PC-3 (cell line): ENCODE data around the gene HK1. TPM values are rescaled to one million over a fixed set of nuclear protein-coding genes. Genes with fewer than 3 reads are reported as not detected.

Experiments
- ATAC-seq: fragments of 200-7000 bp; cut with Tn5 transposase; 2 replicates; pipeline ENCODE4 v1.9.1; 2020; ENCODE audit warnings: mild to moderate bottlenecking, moderate library complexity
- BruUV-seq: library from RNA; stranded (reverse); fragments of 400-500 nt; replicated peaks from 2 replicates; lab custom pipeline; 2021; lab: Mats Ljungman, UMichigan
- CTCF ChIA-PET: fragments of 300-600 bp; sonication (Branson Sonifier 250); formaldehyde crosslinking; loops from one replicate; lab custom pipeline; 2022; ENCODE audit warnings: antibody characterized with exemption; lab: Charles Lee
- POLR2A ChIA-PET: fragments of 300-600 bp; sonication (Branson Sonifier 250); formaldehyde crosslinking; loops from one replicate; lab custom pipeline; 2022; ENCODE audit warnings: antibody characterized with exemption; ENCODE audit not compliant: unreplicated experiment; lab: Charles Lee
- DNase-seq: peaks from one replicate; pipeline ENCODE4 v3.0.0-alpha.2; 2015
- H2AFZ ChIP-seq: fragments of 300-600 bp; sonication (generic); 2 replicates; pipeline ENCODE4 v1.6.0; 2016; ENCODE audit warnings: antibody characterized with exemption, low read length
- H3F3A ChIP-seq: fragments of 300-600 bp; sonication (generic); one replicate; pipeline ENCODE4 v1.6.0; 2017; ENCODE audit warnings: antibody characterized with exemption, low read length, control low read depth, mild to moderate bottlenecking; ENCODE audit not compliant: unreplicated experiment
- H3K27ac ChIP-seq: fragments of 300-600 bp; sonication (generic); 2 replicates; pipeline ENCODE4 v1.5.1; 2016; ENCODE audit warnings: mild to moderate bottlenecking, low read length
- H3K27me3 ChIP-seq: fragments of 300-600 bp; sonication (generic); 2 replicates; pipeline ENCODE4 v1.6.1; 2016; ENCODE audit warnings: low read length, mixed read lengths
- H3K36me3 ChIP-seq: fragments of 300-600 bp; sonication (generic); 2 replicates; pipeline ENCODE4 v1.6.1; 2016; ENCODE audit warnings: low read depth, mixed run types, low read length, mixed read lengths
- H3K4me1 ChIP-seq: fragments of 300-600 bp; sonication (generic); 2 replicates; pipeline ENCODE4 v1.5.1; 2016; ENCODE audit warnings: low read length; ENCODE audit not compliant: insufficient read depth
- H3K4me2 ChIP-seq: fragments of 300-600 bp; sonication (generic); 2 replicates; pipeline ENCODE4 v1.6.0; 2016; ENCODE audit warnings: low read length
- H3K4me3 ChIP-seq: fragments of 300-600 bp; sonication (generic); 2 replicates; pipeline ENCODE4 v1.5.1; 2016; ENCODE audit warnings: mild to moderate bottlenecking, low read length, mixed read lengths
- H3K79me2 ChIP-seq: fragments of 300-600 bp; sonication (generic); 2 replicates; pipeline ENCODE4 v1.6.1; 2017; ENCODE audit warnings: low read length, mixed read lengths
- H3K9ac ChIP-seq: fragments of 300-600 bp; sonication (generic); 2 replicates; pipeline ENCODE4 v1.6.0; 2016; ENCODE audit warnings: mild to moderate bottlenecking, low read length
- H3K9me2 ChIP-seq: fragments of 300-600 bp; sonication (generic); replicated peaks from 2 replicates; pipeline ENCODE4 v1.6.1; 2016; ENCODE audit warnings: mixed run types, low read length, mixed read lengths
- H3K9me3 ChIP-seq: fragments of 300-600 bp; sonication (generic); 2 replicates; pipeline ENCODE4 v1.6.1; 2016; ENCODE audit warnings: low read length, mixed read lengths
- H4K20me1 ChIP-seq: fragments of 300-600 bp; sonication (generic); 2 replicates; pipeline ENCODE4 v1.6.1; 2016; ENCODE audit warnings: low read length, mixed read lengths
- CTCF ChIP-seq: fragments of 300-600 bp; sonication (generic); conservative IDR thresholded peaks from 2 replicates; pipeline ENCODE4 v1.5.1; 2017; ENCODE audit warnings: antibody characterized with exemption, low read depth, mild to moderate bottlenecking, low read length
- EZH2 ChIP-seq: fragments of 300-600 bp; sonication (generic); IDR thresholded peaks from one replicate; pipeline ENCODE4 v1.6.1; 2017; ENCODE audit warnings: antibody characterized with exemption, mild to moderate bottlenecking, low read length; ENCODE audit not compliant: unreplicated experiment
- EZH2phosphoT487 ChIP-seq: fragments of 300-600 bp; sonication (generic); IDR thresholded peaks from 2 replicates; pipeline ENCODE4 v1.6.1; 2018; ENCODE audit warnings: mild to moderate bottlenecking, antibody characterized with exemption, low read length, borderline replicate concordance
- intact Hi-C: fragments of 100-400 bp; cut with micrococcal nuclease; formaldehyde crosslinking; loops from 2 replicates; pipeline ENCODE4 v1.9.0; 2023
- total RNA-seq: library from RNA; depleted of rRNA; stranded (reverse); fragments of >200 nt; gene quantifications from 2 replicates; pipeline ENCODE4 v1.2.3, GENCODE V29; 2014

HK1 gene
- total RNA-seq, 1 experiment from 2014 or later, result 189 TPM

GRCh38 chr10:69317626-69318105 is 39.4 kb downstream of the HK1 start:
- Histone ChIP-seq H3K27me3 (no peaks in the 10 kb centered on the region), H2AFZ (peak overlapping the region; percentile 98), H3K9me2 (no peaks in the 10 kb centered on the region), H4K20me1 (no peaks in the 10 kb centered on the region), H3K36me3 (no peaks in the 10 kb centered on the region), H3K4me3 (peak overlapping the region; percentile 89), H3F3A (peaks cover 6% of the 10 kb centered on the region), H3K9ac (peak overlapping the region; percentile 77), H3K4me1 (peaks cover 39% of the 10 kb centered on the region), H3K79me2 (peaks cover 40% of the 10 kb centered on the region), H3K9me3 (no peaks in the 10 kb centered on the region), H3K27ac (peak overlapping the region; percentile 21), H3K4me2 (peak overlapping the region; percentile 87)
- TSS peak; percentile 52 for BruUV-seq
- intact Hi-C loops, result loop anchor here (2.0 to 5.0 kb wide), 4 partner anchors 31 to 195 kb away; partner anchors contain the start of gene VPS26A
- no peak for TF ChIP-seq CTCF
- TF ChIP-seq EZH2, result no peak
- TF ChIP-seq EZH2phosphoT487, result no peak
- POLR2A ChIA-PET, result interaction anchor here (0.9 kb wide), 1 partner anchor 72 kb away, joined by 3 read pairs; no protein-coding TSS in a partner anchor
- CTCF ChIA-PET, result interaction anchor here (0.7 to 1.1 kb wide), 4 partner anchors 16 to 75 kb away, joined by 3 read pairs; no protein-coding TSS in a partner anchor
- DNase-seq (peak; percentile 82), ATAC-seq (peak; percentile 8; the same call in 1 of the 2 replicates)

- Histone ChIP-seq H3K27me3 (no peaks in the 10 kb centered on the region), H3K9ac (peak overlapping the region; percentile 77), H4K20me1 (no peaks in the 10 kb centered on the region), H3K79me2 (peaks cover 46% of the 10 kb centered on the region), H3K9me3 (no peaks in the 10 kb centered on the region), H3F3A (peaks cover 6% of the 10 kb centered on the region), H3K36me3 (no peaks in the 10 kb centered on the region), H2AFZ (peak overlapping the region; percentile 98), H3K27ac (peak overlapping the region; percentile 21), H3K4me2 (peak overlapping the region; percentile 87), H3K4me3 (peak overlapping the region; percentile 89), H3K4me1 (peaks cover 39% of the 10 kb centered on the region), H3K9me2 (no peaks in the 10 kb centered on the region)
- BruUV-seq, result no TSS peak
- TF ChIP-seq CTCF, result no peak
- no peak for TF ChIP-seq EZH2phosphoT487
- no peak for TF ChIP-seq EZH2
- intact Hi-C loops, result loop anchor here (2.0 to 5.0 kb wide), 4 partner anchors 31 to 196 kb away; partner anchors contain the start of gene VPS26A
- POLR2A ChIA-PET, result interaction anchor here (0.6 to 0.9 kb wide), 2 partner anchors 9 to 72 kb away, joined by 3 to 4 read pairs; no protein-coding TSS in a partner anchor
- ATAC-seq (peak; percentile 85), DNase-seq (peak; percentile 98)
- CTCF ChIA-PET, result interaction anchor here (0.9 to 1.1 kb wide), 2 partner anchors 15 to 74 kb away, joined by 3 read pairs; no protein-coding TSS in a partner anchor
Measured at GRCh38 chr10:69318106-69318866, 40.0 kb downstream of the HK1 start.
